Astrocyte (in vitro differentiated cells and primary cell): Measurements from ENCODE around the gene UNC93A. TPM values are rescaled to one million over a fixed set of nuclear protein-coding genes. Genes with fewer than 3 reads are reported as not detected.
"Not testable (repeated sequence)": the region's sequence is repeated elsewhere in the genome, so short reads cannot be mapped to it uniquely, and the experiment has no call there.

Experiments used
- DNase-seq: peaks from one replicate; pipeline ENCODE4 v3.0.0-alpha.2; 2010; ENCODE audit warnings: low read depth
- FAIRE-seq: peaks from 2 replicates; lab custom pipeline; 2011; peaks lifted over from hg19 to GRCh38; lab: Jason Lieb, UNC
- H2AFZ ChIP-seq: 2 replicates; pipeline ENCODE4 v1.6.0; 2012; ENCODE audit warnings: low read depth, low read length, inconsistent platforms
- H3K27ac ChIP-seq: 2 replicates; pipeline ENCODE4 v1.5.1; 2011; ENCODE audit warnings: low read depth, low read length, inconsistent platforms
- H3K27me3 ChIP-seq: 2 replicates; pipeline ENCODE4 v1.6.0; 2011; ENCODE audit warnings: low read length, inconsistent platforms; ENCODE audit not compliant: insufficient read depth
- H3K36me3 ChIP-seq: 2 replicates; pipeline ENCODE4 v1.5.1; 2011; ENCODE audit warnings: low read length, inconsistent platforms; ENCODE audit not compliant: insufficient read depth
- H3K4me1 ChIP-seq: 2 replicates; pipeline ENCODE4 v1.5.1; 2011; ENCODE audit warnings: low read length, inconsistent platforms; ENCODE audit not compliant: insufficient read depth
- H3K4me2 ChIP-seq: 2 replicates; pipeline ENCODE4 v1.6.0; 2012; ENCODE audit warnings: low read length, inconsistent platforms
- H3K4me3 ChIP-seq: 2 replicates; pipeline ENCODE4 v1.5.1; 2011; ENCODE audit warnings: low read depth, mild to moderate bottlenecking, low read length, inconsistent platforms; ENCODE audit not compliant: insufficient read depth
- H3K79me2 ChIP-seq: 2 replicates; pipeline ENCODE4 v1.6.0; 2012; ENCODE audit warnings: mild to moderate bottlenecking, low read length, inconsistent platforms; ENCODE audit not compliant: insufficient read depth
- H3K9ac ChIP-seq: 2 replicates; pipeline ENCODE4 v1.6.0; 2012; ENCODE audit warnings: mild to moderate bottlenecking, low read length, inconsistent platforms
- H3K9me3 ChIP-seq: 2 replicates; pipeline ENCODE4 v1.5.1; 2012; ENCODE audit warnings: low read depth, mild to moderate bottlenecking, low read length, inconsistent platforms; ENCODE audit not compliant: insufficient read depth
- H4K20me1 ChIP-seq: 2 replicates; pipeline ENCODE4 v1.6.0; 2012; ENCODE audit warnings: low read length, inconsistent platforms; ENCODE audit not compliant: insufficient read depth
- H3K27ac Mint-ChIP-seq: one replicate; pipeline ENCODE4 v1.8.0; 2021; ENCODE audit warnings: mild to moderate bottlenecking, mixed read lengths; ENCODE audit not compliant: unreplicated experiment
- H3K27me3 Mint-ChIP-seq: one replicate; pipeline ENCODE4 v1.8.0; 2021; ENCODE audit warnings: low read depth, mixed read lengths; ENCODE audit not compliant: unreplicated experiment
- H3K36me3 Mint-ChIP-seq: one replicate; pipeline ENCODE4 v1.8.0; 2021; ENCODE audit warnings: low read depth, mixed read lengths; ENCODE audit not compliant: unreplicated experiment
- H3K4me1 Mint-ChIP-seq: one replicate; pipeline ENCODE4 v1.8.0; 2021; ENCODE audit warnings: low read depth, mixed read lengths; ENCODE audit not compliant: unreplicated experiment
- H3K4me3 Mint-ChIP-seq: one replicate; pipeline ENCODE4 v1.8.0; 2021; ENCODE audit warnings: mild to moderate bottlenecking, moderate library complexity, mixed read lengths; ENCODE audit not compliant: unreplicated experiment
- H3K9me3 Mint-ChIP-seq: one replicate; pipeline ENCODE4 v1.8.0; 2021; ENCODE audit warnings: mild to moderate bottlenecking, mixed read lengths; ENCODE audit not compliant: unreplicated experiment
- CTCF ChIP-seq: IDR thresholded peaks from 2 replicates; pipeline ENCODE4 v1.5.1; 2011; ENCODE audit warnings: low read depth, mild to moderate bottlenecking, inconsistent platforms, low read length, moderate library complexity; ENCODE audit not compliant: insufficient read depth
- EZH2 ChIP-seq: IDR thresholded peaks from 2 replicates; pipeline ENCODE4 v1.6.1; 2012; ENCODE audit warnings: mild to moderate bottlenecking, low read length, inconsistent platforms; ENCODE audit not compliant: insufficient read depth
- total RNA-seq: library from RNA; stranded (reverse); gene quantifications from 2 replicates; pipeline ENCODE4 v1.2.1, GENCODE V29; 2021

UNC93A gene
- total RNA-seq, 1 donor from 2014 or later = not detected

- Mint-ChIP-seq H3K4me3 (no peak overlapping the region), H3K27me3 (peaks cover 39% of the 10 kb centered on the region), H3K27ac (no peak overlapping the region), H3K36me3 (no peaks in the 10 kb centered on the region), H3K4me1 (peaks cover 10% of the 10 kb centered on the region), H3K9me3 (no peaks in the 10 kb centered on the region)
- H4K20me1 ChIP-seq = no peaks in the 10 kb centered on the region
- no peaks in the 10 kb centered on the region for H3K27me3 ChIP-seq
- no peaks in the 10 kb centered on the region for H3K36me3 ChIP-seq
- H3K9ac ChIP-seq = no peak overlapping the region
- H3K79me2 ChIP-seq = no peaks in the 10 kb centered on the region
- H3K4me2 ChIP-seq = no peak overlapping the region
- H3K4me3 ChIP-seq = no peak overlapping the region
- H3K9me3 ChIP-seq = no peaks in the 10 kb centered on the region
- FAIRE-seq = no peak
- no peak overlapping the region for H2AFZ ChIP-seq
- TF ChIP-seq CTCF = no peak
- no peak for TF ChIP-seq EZH2
- H3K27ac ChIP-seq = no peak overlapping the region
- no peaks in the 10 kb centered on the region for H3K4me1 ChIP-seq
- DNase-seq = no peak
These were observed 23.2 kb downstream of the UNC93A start for GRCh38 chr6:167314180-167314821.

GRCh38 chr6:167317172-167317571 is 26.1 kb downstream of the UNC93A start:
- no peaks in the 10 kb centered on the region for H3K79me2 ChIP-seq
- H2AFZ ChIP-seq = no peak overlapping the region
- no peaks in the 10 kb centered on the region for H3K27me3 ChIP-seq
- Mint-ChIP-seq H3K9me3 (no peaks in the 10 kb centered on the region), H3K36me3 (no peaks in the 10 kb centered on the region), H3K4me1 (peaks cover 14% of the 10 kb centered on the region), H3K27ac (peak overlapping the region; percentile 55), H3K27me3 (peaks cover 29% of the 10 kb centered on the region), H3K4me3 (no peak overlapping the region)
- H3K36me3 ChIP-seq = no peaks in the 10 kb centered on the region
- no peak overlapping the region for H3K27ac ChIP-seq
- TF ChIP-seq EZH2 (no peak), CTCF (no peak)
- H3K9ac ChIP-seq = no peak overlapping the region
- DNase-seq (no peak), FAIRE-seq (no peak)
- no peaks in the 10 kb centered on the region for H4K20me1 ChIP-seq
- no peaks in the 10 kb centered on the region for H3K4me1 ChIP-seq
- H3K9me3 ChIP-seq = no peaks in the 10 kb centered on the region
- H3K4me2 ChIP-seq = no peak overlapping the region
- H3K4me3 ChIP-seq = no peak overlapping the region

GRCh38 chr6:167318354-167318753 is 27.2 kb downstream of the UNC93A start:
- not testable (repeated sequence) for H3K36me3 ChIP-seq, H3K4me1 ChIP-seq, H3K9me3 Mint-ChIP-seq, H3K4me2 ChIP-seq, H3K9me3 ChIP-seq, FAIRE-seq, H3K4me3 Mint-ChIP-seq, H3K27ac ChIP-seq, H3K79me2 ChIP-seq, H3K9ac ChIP-seq, H3K4me3 ChIP-seq, H3K36me3 Mint-ChIP-seq, H2AFZ ChIP-seq, H3K27ac Mint-ChIP-seq, DNase-seq, H4K20me1 ChIP-seq, H3K27me3 ChIP-seq
- peaks cover 23% of the 10 kb centered on the region for H3K27me3 Mint-ChIP-seq
- H3K4me1 Mint-ChIP-seq = peaks cover 14% of the 10 kb centered on the region

- not testable (repeated sequence) for H3K36me3 Mint-ChIP-seq, H3K4me1 ChIP-seq, FAIRE-seq, H4K20me1 ChIP-seq, H3K27ac ChIP-seq, H3K27me3 ChIP-seq, H3K4me3 Mint-ChIP-seq, H3K36me3 ChIP-seq, DNase-seq, H3K9ac ChIP-seq, H3K27ac Mint-ChIP-seq, H3K79me2 ChIP-seq, H3K4me3 ChIP-seq, H3K9me3 ChIP-seq, H3K4me2 ChIP-seq, H3K9me3 Mint-ChIP-seq, H2AFZ ChIP-seq
- peaks cover 23% of the 10 kb centered on the region for H3K27me3 Mint-ChIP-seq
- H3K4me1 Mint-ChIP-seq = peaks cover 14% of the 10 kb centered on the region
These were observed 27.7 kb downstream of the UNC93A start for GRCh38 chr6:167318856-167319255.
